ENCODE results near the gene ROBO2.
"Not testable (repeated sequence)": the region's sequence is repeated elsewhere in the genome, so short reads cannot be mapped to it uniquely, and the experiment has no call there.

ROBO2 gene

GRCh38 chr3:77345009-77345408 is 305.1 kb downstream of the ROBO2 start:
- no peak for DNase-seq

GRCh38 chr3:77348244-77348855 is 308.5 kb downstream of the ROBO2 start:
- no peak for DNase-seq

- no peak for DNase-seq
Measured at GRCh38 chr3:77354958-77355357, 315.1 kb downstream of the ROBO2 start.

- DNase-seq = no peak
Measured at GRCh38 chr3:77362936-77363335, 323.0 kb downstream of the ROBO2 start.

- no peak for DNase-seq
Measured at GRCh38 chr3:77365152-77365551, 325.3 kb downstream of the ROBO2 start.

- no peak for DNase-seq
Measured at GRCh38 chr3:77370413-77370812, 330.5 kb downstream of the ROBO2 start.

DNA sequence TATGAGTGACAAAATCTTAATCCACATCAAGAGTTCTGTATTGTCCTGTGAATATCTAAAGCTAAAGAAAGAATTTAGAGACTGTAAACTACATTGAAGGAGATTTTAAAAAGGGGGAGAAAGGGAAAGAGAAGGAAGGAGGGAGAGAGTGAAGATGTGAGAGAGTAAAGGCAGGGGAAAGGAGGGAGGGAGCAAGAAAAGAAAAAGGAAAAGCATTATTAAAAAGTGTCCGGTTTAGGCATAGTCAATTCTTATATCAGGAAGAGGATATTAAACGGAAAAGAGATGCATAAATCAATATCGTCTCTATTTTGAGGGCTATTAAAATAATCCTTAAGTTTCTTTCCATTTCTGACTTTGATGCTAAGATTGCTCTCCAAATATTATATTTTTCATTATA is 332.1 kb downstream of the ROBO2 start:
- no peak for DNase-seq

DNA sequence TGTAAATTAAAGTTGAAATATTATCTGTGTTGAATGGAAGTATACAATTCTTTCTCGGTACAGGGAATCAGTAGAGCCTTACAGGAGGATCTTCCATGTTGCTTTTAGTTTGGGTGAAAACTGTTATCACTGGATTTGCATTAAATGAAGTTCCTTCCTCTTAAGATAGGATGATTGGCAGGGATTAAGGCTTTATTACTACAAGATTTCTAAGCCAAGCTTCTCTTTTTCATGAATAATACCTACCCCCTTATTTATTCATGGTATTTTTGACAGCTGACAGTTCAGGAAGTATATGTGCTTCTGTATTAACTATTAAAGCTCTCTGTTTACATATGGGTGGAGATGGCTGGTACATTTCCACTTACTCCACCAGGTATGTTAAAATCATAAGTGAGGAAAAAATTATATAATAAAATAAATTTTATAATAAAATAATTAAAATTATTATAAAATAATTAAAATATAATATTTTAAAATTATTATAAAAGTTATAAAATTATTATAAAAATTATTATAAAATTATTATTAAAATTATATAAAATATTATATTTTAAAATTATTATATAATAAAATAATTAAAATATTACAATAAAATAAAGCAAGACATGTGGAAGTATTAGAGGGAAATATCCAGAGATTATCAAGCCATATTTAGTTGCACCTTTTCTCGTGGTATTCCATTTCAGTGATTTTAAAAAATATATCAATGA is 332.9 kb downstream of the ROBO2 start:
- DNase-seq = no peak

GRCh38 chr3:77373619-77374018 is 333.7 kb downstream of the ROBO2 start:
- DNase-seq = no peak

DNA sequence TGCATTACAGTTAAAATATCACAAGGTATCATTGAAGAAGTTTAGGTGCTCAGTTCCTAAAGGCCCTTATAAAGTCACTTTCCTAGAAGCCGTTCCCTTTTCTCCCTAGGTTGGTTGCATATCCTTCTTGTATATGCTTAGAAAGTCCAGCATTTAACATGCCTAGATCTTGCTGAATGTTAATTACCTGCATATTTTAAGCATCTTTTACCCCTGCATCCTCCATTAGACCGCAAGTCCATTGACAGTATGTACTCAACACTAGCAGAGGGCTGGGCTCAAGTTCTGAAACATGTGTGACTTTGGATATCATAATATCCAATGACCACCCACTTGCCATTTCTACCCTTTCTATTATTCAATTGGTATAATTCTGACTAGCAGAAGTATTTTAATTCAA is 336.6 kb downstream of the ROBO2 start:
- no peak for DNase-seq

DNA sequence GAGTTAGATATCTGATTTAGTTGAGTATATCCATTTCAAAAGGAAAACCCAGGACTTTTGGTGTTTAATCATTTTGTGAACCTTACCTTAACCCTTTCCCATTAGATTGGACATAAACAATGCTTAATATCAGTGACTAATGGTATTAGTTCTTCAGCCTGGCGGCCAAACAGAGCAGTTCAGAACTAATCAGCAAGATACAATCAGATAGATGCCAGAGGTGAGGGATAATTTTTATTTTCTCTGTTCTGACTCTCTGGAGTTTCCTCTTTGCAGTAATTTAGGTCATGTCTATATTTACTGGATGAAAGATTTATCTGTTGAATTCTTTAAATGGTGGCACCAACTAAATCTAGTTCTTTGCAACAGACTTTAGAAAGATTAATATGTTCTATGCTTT is 337.8 kb downstream of the ROBO2 start:
- DNase-seq = no peak

DNA sequence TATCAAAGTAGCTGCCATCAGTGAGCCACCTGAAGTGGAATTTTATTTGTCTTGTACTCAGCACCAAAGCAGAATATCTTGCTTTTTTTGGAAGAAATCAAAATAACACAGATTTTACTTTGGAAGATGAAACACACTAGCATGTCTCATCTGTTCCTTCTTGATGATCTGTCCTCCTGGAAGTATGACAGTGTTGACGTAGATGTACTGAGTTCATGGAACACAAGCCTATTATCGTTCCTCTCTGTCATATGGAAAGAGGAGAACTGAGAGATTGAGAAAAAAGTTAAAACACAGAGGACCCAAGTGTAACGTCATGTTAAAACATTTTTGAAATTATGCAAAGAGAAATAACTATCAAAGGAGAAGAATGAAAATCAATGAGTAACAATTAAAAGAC is 340.2 kb downstream of the ROBO2 start:
- no peak for DNase-seq

GRCh38 chr3:77381431-77381830 is 341.5 kb downstream of the ROBO2 start:
- DNase-seq = no peak

DNA sequence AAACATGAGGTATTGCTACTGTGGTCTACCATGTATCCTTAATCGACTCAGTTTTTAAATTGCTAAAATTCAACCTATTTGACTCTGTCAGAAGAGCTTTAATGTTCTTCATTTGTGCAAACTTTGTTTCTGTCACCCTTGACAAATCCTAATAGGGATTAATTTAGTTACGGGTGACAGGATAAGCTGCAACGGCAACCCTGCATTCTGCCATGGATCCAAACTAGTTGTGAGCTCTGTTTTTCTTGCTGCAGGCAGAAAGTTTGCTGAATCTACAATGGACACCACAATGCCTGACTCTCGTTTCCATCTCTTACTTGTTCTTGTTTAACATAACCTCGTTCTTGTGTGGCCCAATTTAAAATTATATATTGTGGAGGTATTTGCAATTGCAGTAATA is 352.3 kb downstream of the ROBO2 start:
- DNase-seq = no peak

GRCh38 chr3:77394046-77394445 is 354.1 kb downstream of the ROBO2 start:
- DNase-seq = no peak

- DNase-seq = no peak
Measured at GRCh38 chr3:77404871-77405270, 365.0 kb downstream of the ROBO2 start.

GRCh38 chr3:77407441-77407840 is 367.5 kb downstream of the ROBO2 start:
- DNase-seq = no peak

- not testable (repeated sequence) for DNase-seq
Measured at GRCh38 chr3:77410334-77410733, 370.4 kb downstream of the ROBO2 start.

- DNase-seq = no peak
Measured at GRCh38 chr3:77411334-77411733, 371.4 kb downstream of the ROBO2 start.

DNA sequence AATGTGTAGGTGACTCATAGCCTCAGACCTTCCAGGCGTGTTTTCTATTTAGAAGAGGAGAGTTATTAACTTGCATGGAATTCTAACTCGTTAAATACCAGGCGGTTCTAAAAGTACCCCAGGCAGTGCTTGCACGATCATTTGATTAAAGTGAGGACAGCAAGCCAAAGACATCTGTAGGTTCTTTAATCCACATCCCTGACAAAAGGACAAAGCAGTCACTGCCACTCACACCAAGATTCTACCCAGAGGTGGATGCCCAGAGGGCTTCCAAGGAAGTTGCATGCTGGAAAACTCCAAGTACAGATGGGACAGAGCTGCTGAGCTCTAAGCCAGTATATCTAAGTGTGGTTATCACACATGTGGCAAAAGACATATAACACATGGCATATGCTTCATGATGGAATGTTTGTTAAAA is 372.1 kb downstream of the ROBO2 start:
- no peak for DNase-seq

DNA sequence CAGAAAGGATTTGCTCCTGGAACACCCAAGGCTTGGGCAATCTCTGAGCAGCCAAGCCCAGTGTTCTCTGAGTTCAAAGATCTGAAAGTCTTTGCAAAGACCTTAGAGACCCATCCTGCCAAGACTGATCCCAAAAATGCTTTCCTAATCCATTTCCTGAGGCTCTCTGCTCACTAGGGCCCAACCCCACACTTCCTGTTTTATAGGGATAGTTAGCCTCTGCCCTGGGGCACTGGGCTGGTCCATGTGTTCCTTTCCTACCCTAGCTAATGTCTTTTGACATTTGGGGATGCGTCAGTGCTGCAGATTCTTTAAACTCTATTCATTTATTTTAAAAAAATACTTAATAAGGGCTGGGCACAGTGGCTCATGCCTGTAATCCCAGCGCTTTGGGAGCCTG is 372.7 kb downstream of the ROBO2 start:
- DNase-seq = no peak

DNA sequence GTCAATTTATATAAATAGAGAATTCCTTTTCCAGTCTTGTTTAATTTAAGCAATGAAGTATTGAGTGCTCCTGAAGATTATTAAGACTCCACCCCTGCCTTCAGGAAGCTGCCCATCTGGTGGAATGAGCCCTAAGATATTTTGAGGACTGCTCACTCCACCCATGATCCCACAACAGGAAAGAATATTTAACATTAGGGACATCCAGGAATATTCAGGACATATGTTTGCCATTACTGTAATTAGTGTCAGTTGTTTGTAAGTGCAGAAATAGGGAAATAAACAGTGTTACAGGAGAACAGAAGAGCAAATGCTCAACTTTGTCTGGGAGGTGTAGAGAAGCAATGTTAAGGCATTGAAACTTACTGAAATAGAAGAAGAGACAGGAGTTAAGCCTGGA is 375.0 kb downstream of the ROBO2 start:
- no peak for DNase-seq

DNA sequence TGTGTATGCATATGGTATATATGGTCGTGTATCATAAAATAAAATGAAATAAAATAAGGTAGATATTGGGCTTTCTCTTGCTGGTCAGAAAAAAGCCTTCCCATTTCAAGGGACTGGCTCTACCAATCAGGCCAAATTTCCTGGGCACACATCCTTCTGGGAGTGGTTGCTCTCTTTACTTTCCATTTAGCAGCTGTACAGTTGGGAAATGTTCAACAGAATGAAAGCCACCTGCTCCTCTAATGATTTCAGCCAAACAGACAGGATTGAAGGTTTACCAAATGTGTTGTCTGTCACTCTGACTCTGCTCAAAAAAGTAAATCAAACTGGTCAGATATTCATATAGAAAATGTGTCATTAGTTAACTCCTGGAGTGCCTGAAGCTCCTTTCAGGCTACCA is 380.4 kb downstream of the ROBO2 start:
- DNase-seq = no peak

DNA sequence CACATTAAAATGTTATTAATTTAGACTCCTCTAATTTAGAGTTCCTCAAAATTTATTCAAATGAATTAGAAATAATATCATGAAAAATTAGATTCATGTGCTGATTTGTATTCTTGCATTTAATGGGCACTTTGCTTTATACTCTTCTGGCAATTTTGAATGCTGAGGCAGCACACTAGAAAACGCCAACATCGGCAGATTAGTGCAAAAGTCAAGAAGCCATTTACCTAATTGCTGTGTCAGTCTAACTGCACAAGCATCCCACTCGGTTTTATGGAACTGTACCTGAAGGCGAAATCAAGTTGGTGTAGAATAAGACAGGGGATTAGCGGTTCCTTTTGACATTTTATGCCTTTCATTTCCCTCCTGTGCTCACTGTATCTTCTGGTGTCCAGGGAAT is 382.0 kb downstream of the ROBO2 start:
- DNase-seq = no peak

DNA sequence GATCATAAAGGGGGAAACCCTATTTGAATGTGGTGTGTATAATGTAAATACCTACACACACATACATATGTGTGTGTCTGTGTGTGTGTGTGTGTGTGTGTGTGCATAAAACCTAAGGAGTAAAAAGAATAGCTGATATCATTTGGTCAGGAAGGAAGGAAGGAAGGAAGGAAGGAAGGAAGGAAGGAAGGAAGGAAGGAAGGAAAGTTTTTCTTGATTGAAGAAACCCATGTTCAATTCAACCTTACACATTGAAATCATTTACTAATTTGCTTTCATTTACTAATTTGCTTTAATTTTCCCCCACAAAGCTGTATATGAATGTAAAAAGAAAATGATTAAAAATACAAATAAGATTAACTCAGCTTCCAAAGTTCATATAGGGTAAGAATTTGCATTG is 386.6 kb downstream of the ROBO2 start:
- no peak for DNase-seq

Data from DMS79 treated with DMSO at 0.1 percent for 48 hours (cell line).